ENCODE measurements around the gene MIPOL1. TPM values are rescaled to one million over a fixed set of nuclear protein-coding genes. Genes with fewer than 3 reads are reported as not detected.

The MIPOL1 gene
- total RNA-seq, 2 experiments from 2014 or later = not detected

DNA sequence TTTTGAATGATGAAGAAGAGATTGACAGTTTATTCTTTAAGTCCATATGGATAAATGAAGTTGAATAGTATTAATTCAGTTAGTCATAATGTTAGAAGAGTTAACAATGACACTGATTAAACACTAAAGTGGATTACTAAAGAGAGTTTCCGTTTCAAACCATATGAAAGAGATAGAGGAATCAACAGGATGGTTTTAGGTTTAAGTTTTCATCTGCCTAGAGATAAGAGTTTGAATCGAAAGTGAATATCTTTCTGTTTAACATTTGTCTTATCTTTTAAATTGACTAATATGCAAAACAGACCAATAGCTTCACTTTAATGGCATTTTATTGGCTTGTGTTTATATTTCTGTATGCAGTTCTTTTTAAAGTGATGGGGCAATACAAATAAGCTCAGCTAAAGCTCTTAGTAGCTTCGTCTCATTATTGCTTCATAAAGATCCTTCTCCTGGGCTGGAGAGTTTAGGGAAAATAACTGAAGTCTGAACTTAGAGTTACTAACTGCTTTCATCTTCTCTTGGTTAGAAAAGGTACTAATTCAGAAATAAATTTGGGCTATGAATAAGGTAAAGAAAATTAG is 66.0 kb downstream of the MIPOL1 start:
- BruUV-seq (replicated peaks) = no TSS peak
- Histone ChIP-seq H2AFZ (ENCODE audit: low read length) (no peak overlapping the region), H3K9me3 (ENCODE audit: low read length) (no peaks in the 10 kb centered on the region), H3K27ac (ENCODE audit: low read depth, low read length, poor library complexity, severe bottlenecking) (no peak overlapping the region), H3K9me2 (ENCODE audit: insufficient read depth, low read length) (no peaks in the 10 kb centered on the region), H3K36me3 (ENCODE audit: insufficient read depth, low read length) (no peaks in the 10 kb centered on the region), H3K4me3 (ENCODE audit: low read depth, low read length, poor library complexity, severe bottlenecking) (no peak overlapping the region), H3K4me2 (ENCODE audit: low read length) (no peak overlapping the region), H4K20me1 (ENCODE audit: insufficient read depth, low read length) (no peaks in the 10 kb centered on the region), H3K4me1 (ENCODE audit: insufficient read depth, low read length, poor library complexity, severe bottlenecking) (no peaks in the 10 kb centered on the region), H3K79me2 (ENCODE audit: insufficient read depth, low read depth, low read length) (no peaks in the 10 kb centered on the region)
- TF ChIP-seq EZH2phosphoT487 (IDR thresholded peaks at IDR 0.05; ENCODE audit: borderline replicate concordance, low read depth, low read length) = no peak
- TF ChIP-seq, protein P1, sequence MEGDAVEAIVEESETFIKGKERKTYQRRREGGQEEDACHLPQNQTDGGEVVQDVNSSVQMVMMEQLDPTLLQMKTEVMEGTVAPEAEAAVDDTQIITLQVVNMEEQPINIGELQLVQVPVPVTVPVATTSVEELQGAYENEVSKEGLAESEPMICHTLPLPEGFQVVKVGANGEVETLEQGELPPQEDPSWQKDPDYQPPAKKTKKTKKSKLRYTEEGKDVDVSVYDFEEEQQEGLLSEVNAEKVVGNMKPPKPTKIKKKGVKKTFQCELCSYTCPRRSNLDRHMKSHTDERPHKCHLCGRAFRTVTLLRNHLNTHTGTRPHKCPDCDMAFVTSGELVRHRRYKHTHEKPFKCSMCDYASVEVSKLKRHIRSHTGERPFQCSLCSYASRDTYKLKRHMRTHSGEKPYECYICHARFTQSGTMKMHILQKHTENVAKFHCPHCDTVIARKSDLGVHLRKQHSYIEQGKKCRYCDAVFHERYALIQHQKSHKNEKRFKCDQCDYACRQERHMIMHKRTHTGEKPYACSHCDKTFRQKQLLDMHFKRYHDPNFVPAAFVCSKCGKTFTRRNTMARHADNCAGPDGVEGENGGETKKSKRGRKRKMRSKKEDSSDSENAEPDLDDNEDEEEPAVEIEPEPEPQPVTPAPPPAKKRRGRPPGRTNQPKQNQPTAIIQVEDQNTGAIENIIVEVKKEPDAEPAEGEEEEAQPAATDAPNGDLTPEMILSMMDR (conservative IDR thresholded peaks at IDR 0.05; ENCODE audit: low read length) = no peak
- ChIA-PET POLR2A (no interaction called here), CTCF (ENCODE audit: unreplicated experiment) (no interaction called here)
- no peak for DNase-seq (ENCODE audit: low spot score)
- intact Hi-C loops (cut with micrococcal nuclease; ENCODE audit: unreplicated experiment) = no loop called here

DNA sequence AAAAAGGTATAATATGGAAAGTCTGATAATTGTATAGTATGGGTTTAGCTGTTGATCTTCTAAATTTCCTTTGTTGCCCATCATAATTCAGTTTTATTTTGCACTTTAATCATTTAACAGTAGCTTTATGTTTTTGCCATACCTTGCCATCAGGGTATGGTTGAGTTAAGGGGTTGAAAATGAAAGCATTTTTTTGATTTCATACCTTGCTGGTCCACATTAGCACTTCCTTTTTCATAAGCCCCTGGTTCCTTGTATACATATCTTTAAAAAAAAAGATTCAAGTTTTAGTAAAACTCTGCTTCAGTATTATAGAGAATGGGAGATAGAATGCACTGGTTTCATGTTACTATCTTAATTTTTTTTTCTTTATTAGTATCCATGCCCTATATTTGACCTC is 71.1 kb downstream of the MIPOL1 start:
- Histone ChIP-seq H3K4me1 (ENCODE audit: insufficient read depth, low read length, poor library complexity, severe bottlenecking) (no peaks in the 10 kb centered on the region), H3K79me2 (ENCODE audit: insufficient read depth, low read depth, low read length) (no peaks in the 10 kb centered on the region), H3K9me3 (ENCODE audit: low read length) (no peaks in the 10 kb centered on the region), H3K36me3 (ENCODE audit: insufficient read depth, low read length) (no peaks in the 10 kb centered on the region), H3K9me2 (ENCODE audit: insufficient read depth, low read length) (no peaks in the 10 kb centered on the region), H3K27ac (ENCODE audit: low read depth, low read length, poor library complexity, severe bottlenecking) (no peak overlapping the region), H2AFZ (ENCODE audit: low read length) (no peak overlapping the region), H3K4me2 (ENCODE audit: low read length) (no peak overlapping the region), H3K4me3 (ENCODE audit: low read depth, low read length, poor library complexity, severe bottlenecking) (no peak overlapping the region), H4K20me1 (ENCODE audit: insufficient read depth, low read length) (no peaks in the 10 kb centered on the region)
- no TSS peak for BruUV-seq (replicated peaks)
- intact Hi-C loops (cut with micrococcal nuclease; ENCODE audit: unreplicated experiment) = no loop called here
- TF ChIP-seq EZH2phosphoT487 (IDR thresholded peaks at IDR 0.05; ENCODE audit: borderline replicate concordance, low read depth, low read length) = no peak
- TF ChIP-seq, protein P1 (conservative IDR thresholded peaks at IDR 0.05; ENCODE audit: low read length) = no peak
- DNase-seq (ENCODE audit: low spot score) = no peak
- POLR2A ChIA-PET = no interaction called here
- CTCF ChIA-PET (ENCODE audit: unreplicated experiment) = no interaction called here

DNA sequence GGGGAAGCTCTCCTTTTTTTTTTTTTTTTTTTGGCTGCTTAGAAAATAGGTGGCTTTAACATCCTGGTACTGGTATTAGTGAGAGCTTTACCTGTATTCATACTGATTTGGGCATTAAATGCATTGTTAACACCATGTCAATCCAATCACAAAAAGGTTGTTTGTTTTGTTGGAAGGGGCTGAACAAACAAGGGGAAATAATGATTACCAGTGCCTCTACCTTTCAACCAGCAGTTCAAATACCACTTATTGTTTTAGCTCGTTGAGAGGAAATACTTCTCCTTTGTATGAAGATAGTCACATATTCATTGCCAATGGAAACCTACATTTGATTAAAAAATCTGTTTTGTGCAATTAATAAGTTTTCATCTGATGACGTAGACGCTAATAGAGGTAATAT is 72.9 kb downstream of the MIPOL1 start:
- CTCF ChIA-PET (ENCODE audit: unreplicated experiment) = no interaction called here
- DNase-seq (ENCODE audit: low spot score) = no peak
- no peaks in the 10 kb centered on the region for H3K9me2 ChIP-seq (ENCODE audit: insufficient read depth, low read length)
- no peaks in the 10 kb centered on the region for H3K9me3 ChIP-seq (ENCODE audit: low read length)
- POLR2A ChIA-PET = interaction anchor here (0.7 to 1.2 kb wide), 2 partner anchors 10 to 115 kb away, joined by 4 read pairs; no protein-coding TSS in a partner anchor
- TF ChIP-seq, protein P1 (conservative IDR thresholded peaks at IDR 0.05; ENCODE audit: low read length) = no peak
- no peak for TF ChIP-seq EZH2phosphoT487 (IDR thresholded peaks at IDR 0.05; ENCODE audit: borderline replicate concordance, low read depth, low read length)
- H3K4me2 ChIP-seq (ENCODE audit: low read length) = no peak overlapping the region
- BruUV-seq (replicated peaks) = no TSS peak
- no peak overlapping the region for H2AFZ ChIP-seq (ENCODE audit: low read length)
- H3K79me2 ChIP-seq (ENCODE audit: insufficient read depth, low read depth, low read length) = no peaks in the 10 kb centered on the region
- no peaks in the 10 kb centered on the region for H3K4me1 ChIP-seq (ENCODE audit: insufficient read depth, low read length, poor library complexity, severe bottlenecking)
- no peak overlapping the region for H3K27ac ChIP-seq (ENCODE audit: low read depth, low read length, poor library complexity, severe bottlenecking)
- no peaks in the 10 kb centered on the region for H3K36me3 ChIP-seq (ENCODE audit: insufficient read depth, low read length)
- H4K20me1 ChIP-seq (ENCODE audit: insufficient read depth, low read length) = no peaks in the 10 kb centered on the region
- intact Hi-C loops (cut with micrococcal nuclease; ENCODE audit: unreplicated experiment) = no loop called here
- no peak overlapping the region for H3K4me3 ChIP-seq (ENCODE audit: low read depth, low read length, poor library complexity, severe bottlenecking)
